Urothelium cell line (cell line): ENCODE data around the gene TMEM40.
A peak's percentile ranks its signal among the peaks of the same experiment; 100 is the strongest.
"Not testable (repeated sequence)": the region's sequence is repeated elsewhere in the genome, so short reads cannot be mapped to it uniquely, and the experiment has no call there.

ENCODE experiments used
- DNase-seq: peaks from one replicate; pipeline ENCODE4 v3.0.0; 2011; ENCODE audit warnings: low spot score, mixed read lengths
- FAIRE-seq: peaks from 2 replicates; lab custom pipeline; 2011; peaks lifted over from hg19 to GRCh38; lab: Jason Lieb, UNC

Gene TMEM40

GRCh38 chr3:12759097-12759679, at the start of gene TMEM40:
TMEM40 (minus strand) TSS chr3:12759259; CDS start chr3:12749832, 9,427 bp downstream.
- FAIRE-seq (peak; percentile 69), DNase-seq (peak; percentile 53)

- FAIRE-seq (no peak), DNase-seq (no peak)
Observed at GRCh38 chr3:12808587-12808986, 49.5 kb upstream of the TMEM40 start.

GRCh38 chr3:12807601-12808359, 48.7 kb upstream of the TMEM40 start:
- FAIRE-seq (no peak), DNase-seq (no peak)

GRCh38 chr3:12807066-12807465, 48.0 kb upstream of the TMEM40 start:
- no peak for FAIRE-seq
- DNase-seq: no peak

GRCh38 chr3:12803371-12803770, 44.3 kb upstream of the TMEM40 start:
- FAIRE-seq: no peak
- DNase-seq: no peak

- no peak for FAIRE-seq
Observed at GRCh38 chr3:12799525-12800440, 40.7 kb upstream of the TMEM40 start.

GRCh38 chr3:12798559-12799179, 39.6 kb upstream of the TMEM40 start:
- FAIRE-seq (no peak), DNase-seq (no peak)

More at GRCh38 chr3:12799525-12800440, 40.7 kb upstream of the TMEM40 start:
- DNase-seq: no peak

GRCh38 chr3:12797892-12798558, 39.0 kb upstream of the TMEM40 start:
- no peak for DNase-seq
- FAIRE-seq: no peak

GRCh38 chr3:12797124-12797891, 38.2 kb upstream of the TMEM40 start:
- DNase-seq (no peak), FAIRE-seq (no peak)

- no peak for FAIRE-seq
- no peak for DNase-seq
Observed at GRCh38 chr3:12796171-12797123, 37.4 kb upstream of the TMEM40 start, which contains the start of gene CAND2. CAND2 (plus strand) TSS chr3:12796680; CDS start chr3:12796721, 41 bp downstream.

GRCh38 chr3:12793701-12794100, 34.6 kb upstream of the TMEM40 start:
- DNase-seq (no peak), FAIRE-seq (no peak)

- no peak for FAIRE-seq
Observed at GRCh38 chr3:12791430-12791829, 32.4 kb upstream of the TMEM40 start.

GRCh38 chr3:12787967-12788690, 29.1 kb upstream of the TMEM40 start:
- FAIRE-seq, DNase-seq: not testable (repeated sequence)

More at GRCh38 chr3:12791430-12791829, 32.4 kb upstream of the TMEM40 start:
- DNase-seq: no peak

GRCh38 chr3:12787346-12787745, 28.3 kb upstream of the TMEM40 start:
- FAIRE-seq, DNase-seq: not testable (repeated sequence)

- FAIRE-seq (no peak), DNase-seq (no peak)
Observed at GRCh38 chr3:12785096-12785495, 26.0 kb upstream of the TMEM40 start.

- DNase-seq: no peak
- FAIRE-seq: no peak
Observed at GRCh38 chr3:12782172-12782815, 23.2 kb upstream of the TMEM40 start.

GRCh38 chr3:12780751-12781150, 21.7 kb upstream of the TMEM40 start:
- DNase-seq (no peak), FAIRE-seq (no peak)
